ENCODE data around the gene SLC22A7.

Gene SLC22A7, protein sequence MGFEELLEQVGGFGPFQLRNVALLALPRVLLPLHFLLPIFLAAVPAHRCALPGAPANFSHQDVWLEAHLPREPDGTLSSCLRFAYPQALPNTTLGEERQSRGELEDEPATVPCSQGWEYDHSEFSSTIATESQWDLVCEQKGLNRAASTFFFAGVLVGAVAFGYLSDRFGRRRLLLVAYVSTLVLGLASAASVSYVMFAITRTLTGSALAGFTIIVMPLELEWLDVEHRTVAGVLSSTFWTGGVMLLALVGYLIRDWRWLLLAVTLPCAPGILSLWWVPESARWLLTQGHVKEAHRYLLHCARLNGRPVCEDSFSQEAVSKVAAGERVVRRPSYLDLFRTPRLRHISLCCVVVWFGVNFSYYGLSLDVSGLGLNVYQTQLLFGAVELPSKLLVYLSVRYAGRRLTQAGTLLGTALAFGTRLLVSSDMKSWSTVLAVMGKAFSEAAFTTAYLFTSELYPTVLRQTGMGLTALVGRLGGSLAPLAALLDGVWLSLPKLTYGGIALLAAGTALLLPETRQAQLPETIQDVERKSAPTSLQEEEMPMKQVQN

GRCh38 chr6:43297644-43298564 lies at the start of gene SLC22A7:
SLC22A7 (plus strand) TSS chr6:43298260; CDS start chr6:43298359, 99 bp downstream.
- DNase-seq: peak; percentile 38

DNA sequence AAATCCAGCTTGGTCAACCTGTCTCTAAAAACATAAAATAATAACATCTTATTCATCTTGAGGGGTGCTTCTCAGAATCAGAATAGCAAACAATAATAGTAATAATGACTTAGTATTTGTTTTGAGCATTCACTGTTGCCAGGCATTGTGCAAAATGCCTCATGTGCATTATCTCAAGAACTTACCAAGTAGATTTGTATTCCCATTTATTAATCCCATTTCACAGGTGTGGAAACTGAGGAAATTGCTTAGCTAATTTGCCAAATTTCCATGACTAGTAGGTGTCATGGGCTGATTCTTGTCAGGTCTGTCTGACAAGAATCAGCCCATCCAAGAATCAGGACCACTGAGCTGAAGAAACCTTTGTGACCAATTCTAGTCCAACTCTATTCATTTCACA lies 49.3 kb upstream of the SLC22A7 start:
- no peak for DNase-seq

DNA sequence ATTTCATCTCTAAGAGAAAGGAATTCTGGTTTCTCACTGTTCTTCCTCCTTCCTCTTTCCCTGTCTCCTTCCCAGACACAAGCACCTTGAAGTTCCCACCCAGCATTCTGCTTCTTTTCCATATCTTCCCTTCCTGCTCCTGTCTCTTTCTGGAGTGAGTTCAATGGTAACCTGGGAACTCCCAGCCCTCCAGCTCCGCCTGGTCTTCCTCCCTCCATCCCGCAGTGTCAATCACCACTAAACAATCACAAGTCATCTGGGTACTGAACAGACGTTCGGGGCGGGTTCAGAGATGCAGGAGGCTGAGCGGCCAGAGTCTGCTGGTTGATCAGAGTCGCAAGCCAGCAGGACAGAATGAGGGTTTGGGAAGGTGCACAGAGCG lies 47.1 kb upstream of the SLC22A7 start:
- no peak for DNase-seq

DNA sequence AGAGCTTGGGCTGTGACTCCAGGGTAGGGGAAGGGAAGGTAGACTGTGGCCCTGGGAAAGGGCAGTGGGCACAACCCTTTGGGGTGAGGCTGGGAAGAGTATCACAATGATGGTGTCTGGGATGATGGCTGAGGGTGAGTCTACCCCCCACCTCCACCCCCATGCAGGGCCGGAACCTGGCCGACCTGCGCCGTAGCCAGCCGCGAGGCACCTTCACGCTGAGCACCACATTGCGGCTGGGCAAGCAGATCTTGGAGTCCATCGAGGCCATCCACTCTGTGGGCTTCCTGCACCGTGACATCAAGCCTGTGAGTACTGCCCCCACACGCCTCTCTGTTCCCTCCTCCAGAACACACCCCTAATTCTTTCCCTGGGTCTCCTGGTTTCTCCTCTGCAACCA lies 44.7 kb upstream of the SLC22A7 start:
- no peak for DNase-seq

DNA sequence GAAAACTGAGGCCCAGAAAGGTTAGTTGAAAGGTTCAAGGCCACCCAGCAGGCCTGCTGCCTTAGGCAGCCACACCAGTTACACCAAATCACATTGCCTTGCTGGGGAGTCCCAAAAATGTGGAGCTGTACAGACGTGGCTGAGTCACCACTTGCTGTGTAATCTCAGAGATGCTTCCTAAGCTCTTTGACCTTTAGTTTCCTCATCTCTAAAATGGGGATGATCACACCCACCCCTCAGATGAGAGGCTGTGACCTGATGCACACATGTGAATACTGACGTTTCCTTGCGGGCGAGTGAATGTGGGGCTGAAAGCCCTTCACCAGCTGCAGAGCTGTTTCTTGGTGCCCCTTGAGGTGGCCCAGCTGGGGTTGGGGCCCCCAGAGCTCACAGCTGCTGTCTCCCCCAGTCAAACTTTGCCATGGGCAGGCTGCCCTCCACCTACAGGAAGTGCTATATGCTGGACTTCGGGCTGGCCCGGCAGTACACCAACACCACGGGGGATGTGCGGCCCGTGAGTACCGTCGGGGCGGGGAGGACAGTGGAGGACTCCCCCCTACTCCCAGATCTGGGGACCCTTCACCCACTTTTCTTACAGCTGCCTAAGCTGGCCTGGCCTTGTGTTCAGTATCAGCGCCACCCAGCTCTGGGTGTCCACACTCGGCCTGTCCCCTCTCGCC lies 43.8 kb upstream of the SLC22A7 start:
- no peak for DNase-seq

- no peak for DNase-seq
Measured at GRCh38 chr6:43254846-43255245, 43.2 kb upstream of the SLC22A7 start.

DNA sequence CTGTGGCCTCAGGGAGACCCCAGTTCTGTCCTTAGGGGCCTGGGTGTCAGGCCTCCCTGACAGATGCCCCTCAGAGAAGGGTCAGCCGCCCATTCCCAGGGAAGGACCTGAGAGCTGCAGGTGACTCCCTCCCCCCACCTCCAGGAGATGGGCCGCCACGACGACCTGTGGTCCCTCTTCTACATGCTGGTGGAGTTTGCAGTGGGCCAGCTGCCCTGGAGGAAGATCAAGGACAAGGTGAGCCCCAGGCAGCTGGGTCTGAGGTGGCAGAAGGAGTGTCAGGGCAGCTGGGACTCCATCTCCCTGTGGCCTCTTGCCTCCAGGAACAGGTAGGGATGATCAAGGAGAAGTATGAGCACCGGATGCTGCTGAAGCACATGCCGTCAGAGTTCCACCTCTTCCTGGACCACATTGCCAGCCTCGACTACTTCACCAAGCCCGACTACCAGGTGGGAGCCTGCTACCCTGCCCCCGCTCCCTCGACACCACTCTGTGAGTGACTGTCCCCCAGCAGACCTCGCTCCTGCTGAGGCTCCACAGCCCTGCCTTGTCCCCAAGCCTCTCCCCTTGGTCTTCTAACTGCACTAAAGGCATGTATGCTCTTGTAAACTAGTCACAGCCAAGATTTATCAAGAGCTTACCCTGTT lies 42.5 kb upstream of the SLC22A7 start:
- no peak for DNase-seq

GRCh38 chr6:43256670-43257366 lies 41.2 kb upstream of the SLC22A7 start:
- DNase-seq: no peak

GRCh38 chr6:43257367-43258145 lies 40.5 kb upstream of the SLC22A7 start:
- no peak for DNase-seq

- DNase-seq: no peak
Measured at GRCh38 chr6:43258180-43258579, 39.9 kb upstream of the SLC22A7 start.

DNA sequence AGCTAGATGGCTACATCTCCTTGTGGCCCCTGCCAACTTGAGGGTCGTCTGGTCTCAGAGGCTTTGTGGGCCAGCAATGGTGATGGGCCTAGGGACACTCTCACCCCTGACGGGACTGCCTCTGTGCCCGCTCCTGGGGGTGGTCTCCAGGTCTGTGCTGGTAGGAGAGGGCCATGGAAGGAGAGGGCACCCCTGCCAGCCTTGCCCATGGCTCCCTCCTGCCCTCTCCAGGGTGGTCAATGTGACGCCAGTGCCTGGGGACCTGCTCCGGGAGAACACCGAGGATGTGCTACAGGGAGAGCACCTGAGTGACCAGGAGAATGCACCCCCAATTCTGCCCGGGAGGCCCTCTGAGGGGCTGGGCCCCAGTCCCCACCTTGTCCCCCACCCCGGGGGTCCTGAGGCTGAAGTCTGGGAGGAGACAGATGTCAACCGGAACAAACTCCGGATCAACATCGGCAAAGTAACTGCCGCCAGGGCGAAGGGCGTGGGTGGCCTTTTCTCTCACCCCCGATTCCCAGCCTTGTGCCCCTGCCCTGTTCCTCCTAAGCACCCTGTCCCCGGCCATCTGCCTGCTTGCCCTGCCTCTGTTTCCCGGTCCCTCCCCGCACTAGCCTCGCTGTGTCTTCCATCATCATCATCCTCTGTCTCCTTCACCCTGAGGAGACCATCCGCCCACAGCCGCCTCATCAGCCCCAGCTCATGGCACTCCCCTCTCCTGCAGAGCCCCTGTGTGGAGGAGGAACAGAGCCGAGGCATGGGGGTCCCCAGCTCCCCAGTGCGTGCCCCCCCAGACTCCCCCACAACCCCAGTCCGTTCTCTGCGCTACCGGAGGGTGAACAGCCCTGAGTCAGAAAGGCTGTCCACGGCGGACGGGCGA lies 39.0 kb upstream of the SLC22A7 start:
- DNase-seq: no peak

GRCh38 chr6:43260791-43261190 lies 37.3 kb upstream of the SLC22A7 start:
- no peak for DNase-seq

DNA sequence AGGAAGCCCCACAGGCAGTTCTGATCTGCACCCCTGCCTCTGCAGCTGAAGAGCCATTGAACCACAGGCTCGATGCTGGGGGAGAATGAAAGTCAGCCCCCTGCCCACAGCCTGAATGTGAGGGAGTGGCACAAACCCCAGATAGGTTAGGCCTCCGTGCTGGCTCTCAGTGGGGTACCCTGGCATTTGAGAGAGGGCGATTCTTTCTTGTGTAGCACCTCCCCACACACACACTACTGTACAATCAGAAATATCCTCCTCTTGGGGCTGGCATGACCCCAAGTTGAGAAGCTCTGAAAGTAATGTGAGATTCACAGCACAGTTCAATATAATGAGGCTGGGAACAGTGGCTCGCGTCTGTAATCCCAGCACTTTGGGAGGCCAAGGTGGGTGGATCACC lies 36.9 kb upstream of the SLC22A7 start:
- no peak for DNase-seq

DNA sequence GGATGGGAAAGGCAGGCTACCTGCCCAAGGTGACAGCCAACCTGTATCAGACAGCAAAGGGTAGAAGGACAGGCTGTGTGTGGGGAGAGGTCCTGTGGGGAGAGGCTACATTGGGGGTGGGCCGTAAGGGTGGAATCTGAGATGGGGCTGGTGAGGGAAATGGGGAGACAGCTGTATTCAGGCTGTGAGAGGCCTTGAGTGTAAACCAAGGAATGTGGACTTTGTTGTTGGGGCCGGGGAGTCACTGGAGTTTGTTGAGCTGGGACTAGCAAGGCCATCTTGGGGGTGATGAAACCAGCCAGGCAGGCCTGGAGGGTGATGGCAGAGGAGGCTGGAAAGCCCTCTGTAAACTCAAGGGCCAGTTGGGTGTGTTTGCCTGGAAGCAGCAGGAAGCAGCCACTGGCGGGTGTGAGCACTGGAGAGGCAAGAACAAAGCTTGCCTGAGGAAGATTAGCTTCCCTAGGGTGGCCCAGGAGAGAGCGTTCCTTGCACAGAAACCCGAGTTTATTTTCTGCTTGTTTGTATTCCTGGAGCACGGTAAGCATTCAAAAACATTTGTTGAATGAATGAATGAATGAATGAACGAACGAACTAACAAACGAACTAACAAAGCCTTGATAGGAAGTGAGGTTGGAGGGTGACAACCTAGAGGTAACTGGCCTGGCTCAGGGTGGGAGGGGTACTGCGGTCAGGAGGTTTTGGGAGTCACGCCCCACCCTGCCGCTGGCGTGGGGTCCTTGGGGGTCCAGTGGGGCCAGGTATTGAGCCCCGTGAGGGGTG lies 35.9 kb upstream of the SLC22A7 start:
- no peak for DNase-seq

DNA sequence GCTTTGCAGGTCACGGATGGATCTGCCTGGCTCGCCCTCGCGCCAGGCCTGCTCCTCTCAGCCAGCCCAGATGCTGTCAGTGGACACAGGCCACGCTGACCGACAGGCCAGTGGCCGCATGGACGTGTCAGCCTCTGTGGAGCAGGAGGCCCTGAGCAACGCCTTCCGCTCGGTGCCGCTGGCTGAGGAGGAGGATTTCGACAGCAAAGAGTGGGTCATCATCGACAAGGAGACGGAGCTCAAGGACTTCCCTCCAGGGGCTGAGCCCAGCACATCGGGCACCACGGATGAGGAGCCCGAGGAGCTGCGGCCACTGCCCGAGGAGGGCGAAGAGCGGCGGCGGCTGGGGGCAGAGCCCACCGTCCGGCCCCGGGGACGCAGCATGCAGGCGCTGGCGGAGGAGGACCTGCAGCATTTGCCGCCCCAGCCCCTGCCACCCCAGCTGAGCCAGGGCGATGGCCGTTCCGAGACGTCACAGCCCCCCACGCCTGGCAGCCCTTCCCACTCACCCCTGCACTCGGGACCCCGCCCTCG lies 35.2 kb upstream of the SLC22A7 start:
- DNase-seq: no peak

GRCh38 chr6:43263314-43264178 lies 34.5 kb upstream of the SLC22A7 start:
- peak; percentile 91 for DNase-seq

GRCh38 chr6:43264599-43265145 lies 33.4 kb upstream of the SLC22A7 start:
- no peak for DNase-seq

DNA sequence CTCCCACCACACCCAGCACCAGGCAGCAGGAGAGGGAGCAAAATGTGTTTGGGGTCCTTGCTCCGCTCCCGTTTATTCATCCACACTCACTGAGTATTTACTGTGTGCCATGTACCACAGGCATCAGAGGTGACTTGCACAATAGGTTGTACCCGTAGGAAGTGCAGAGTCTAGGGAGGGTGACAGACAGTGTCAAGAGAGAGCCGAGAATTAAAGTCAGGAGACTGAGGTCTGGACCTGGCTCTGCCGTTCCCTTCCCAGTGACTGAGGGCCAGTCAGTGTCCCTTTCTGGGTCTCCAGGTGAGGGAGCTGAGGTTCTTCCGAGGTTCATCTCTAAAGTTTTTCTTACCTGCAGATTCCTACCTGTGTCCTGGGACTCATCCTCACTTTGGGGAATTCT lies 32.5 kb upstream of the SLC22A7 start:
- no peak for DNase-seq
